GM18517 (cell line): ENCODE data around the gene NAPA.
A peak's percentile ranks its signal among the peaks of the same experiment; 100 is the strongest.

ENCODE experiments used
- ATAC-seq: cut with Tn5 transposase; IDR thresholded peaks from one replicate; pipeline ENCODE4 v1.9.1; 2021; ENCODE audit warnings: mild to moderate bottlenecking, moderate library complexity; ENCODE audit not compliant: unreplicated experiment

The NAPA gene

DNA sequence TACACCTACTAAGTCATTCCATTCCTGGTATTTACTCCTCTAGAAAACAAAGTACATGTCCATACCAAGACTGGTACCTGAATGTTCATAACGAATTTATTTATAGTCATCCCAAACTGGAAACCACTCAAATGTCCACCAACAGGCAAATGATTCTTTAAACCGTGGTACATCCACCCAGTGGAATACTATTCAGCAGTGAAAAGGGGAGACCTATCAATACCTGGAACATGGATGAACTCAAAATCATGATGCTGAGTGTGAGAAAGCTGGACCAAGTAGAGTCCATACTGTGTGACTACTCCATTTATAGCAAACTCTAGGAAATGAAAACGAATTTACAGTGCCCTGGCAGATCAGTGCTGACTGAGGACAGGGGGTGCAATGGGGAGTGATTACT is 11.9 kb upstream of the NAPA start:
- no peak for ATAC-seq

DNA sequence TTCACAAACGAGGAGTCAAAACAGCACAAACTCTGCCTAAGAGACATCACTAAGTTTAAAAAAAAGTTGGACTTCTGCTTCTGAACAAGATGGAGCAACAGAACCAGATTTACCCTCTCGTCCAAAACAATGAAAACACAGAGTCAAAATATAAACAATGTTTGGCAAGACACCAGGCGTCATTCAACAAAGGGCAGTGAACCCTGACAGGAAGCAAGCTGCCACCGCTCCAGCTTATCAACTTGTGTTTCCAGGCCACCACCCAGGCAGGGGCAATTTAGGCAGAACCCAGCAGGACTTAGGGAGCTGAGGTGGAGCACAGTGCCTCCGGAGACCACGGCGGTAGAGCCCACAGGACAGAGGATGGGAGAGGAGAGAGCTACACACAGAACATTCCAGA is 8.6 kb upstream of the NAPA start:
- ATAC-seq: no peak

DNA sequence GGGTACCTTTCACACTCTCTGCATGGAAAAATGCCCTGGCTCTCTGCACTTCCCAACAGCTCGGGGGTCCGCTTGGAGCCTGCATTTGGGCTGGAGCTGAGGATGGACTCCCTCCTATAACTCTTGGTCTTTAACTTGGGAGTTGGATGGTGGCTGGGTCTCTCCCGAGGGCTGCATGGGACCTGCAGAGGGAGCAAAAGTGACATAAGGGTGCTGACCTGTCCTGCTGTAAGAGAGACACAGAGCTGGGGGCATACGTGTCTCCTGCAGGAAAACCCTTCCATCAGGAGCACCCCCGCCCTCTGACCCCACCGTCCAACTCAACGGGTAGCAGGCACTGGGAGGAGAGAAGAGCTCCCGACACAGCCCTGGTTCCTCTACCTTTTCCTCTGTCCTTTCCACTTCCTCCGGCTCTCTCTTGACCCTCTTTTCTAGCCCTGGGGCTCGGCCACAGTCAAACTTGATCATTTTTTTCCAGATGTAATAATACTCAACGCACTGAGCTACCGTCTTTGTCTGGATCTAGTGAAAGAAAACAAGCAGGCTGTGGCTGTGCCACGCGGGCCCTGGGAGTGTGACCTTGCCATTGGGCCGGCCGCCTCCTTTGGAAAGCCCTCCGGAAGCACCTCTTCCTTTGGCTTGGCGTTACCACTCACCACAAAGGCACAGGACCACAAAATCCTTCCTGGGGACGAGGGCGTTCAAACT is 6.8 kb upstream of the NAPA start:
- ATAC-seq: no peak

DNA sequence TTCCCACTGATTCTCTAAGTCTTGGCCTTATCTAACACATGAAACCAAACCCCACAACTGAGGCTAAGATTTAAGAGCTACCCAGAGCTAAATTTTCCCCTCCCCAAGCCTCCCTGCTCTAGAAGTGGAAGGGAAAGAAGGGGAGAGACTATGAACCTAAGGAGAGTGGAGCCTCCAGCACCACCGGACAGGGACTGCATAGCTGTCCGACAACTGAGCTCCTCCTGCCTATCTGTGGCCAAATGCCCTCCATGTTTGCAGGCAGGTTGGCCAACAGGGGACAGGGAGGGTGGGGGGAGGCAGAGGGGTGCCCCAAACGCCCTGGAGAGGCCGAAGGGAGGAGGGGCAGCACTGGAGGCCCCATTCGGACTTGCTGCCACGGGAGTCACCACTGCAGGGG is 6.0 kb upstream of the NAPA start:
- no peak for ATAC-seq

DNA sequence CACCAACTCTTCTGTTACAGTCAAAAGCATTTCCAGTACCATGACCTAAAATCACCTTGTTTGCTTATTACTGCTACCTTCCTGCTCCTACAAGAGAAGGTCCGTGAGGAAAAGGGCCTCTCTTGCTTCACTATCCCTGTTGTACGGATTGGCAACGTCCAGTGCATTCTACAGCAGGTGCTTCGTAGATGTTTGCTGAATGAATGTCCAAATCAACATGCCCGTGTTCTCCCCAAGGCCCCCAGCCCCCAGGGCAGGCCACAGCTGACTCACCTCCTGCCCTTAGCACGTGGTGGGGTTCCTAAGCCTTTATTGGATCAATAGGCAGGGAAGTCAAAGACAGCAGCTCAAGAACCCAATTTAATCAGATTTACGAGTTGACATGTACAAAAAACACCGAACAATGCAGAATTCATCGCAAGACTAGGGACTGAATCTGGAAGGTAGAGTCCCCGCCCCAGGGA is 5.5 kb upstream of the NAPA start:
- ATAC-seq: no peak

DNA sequence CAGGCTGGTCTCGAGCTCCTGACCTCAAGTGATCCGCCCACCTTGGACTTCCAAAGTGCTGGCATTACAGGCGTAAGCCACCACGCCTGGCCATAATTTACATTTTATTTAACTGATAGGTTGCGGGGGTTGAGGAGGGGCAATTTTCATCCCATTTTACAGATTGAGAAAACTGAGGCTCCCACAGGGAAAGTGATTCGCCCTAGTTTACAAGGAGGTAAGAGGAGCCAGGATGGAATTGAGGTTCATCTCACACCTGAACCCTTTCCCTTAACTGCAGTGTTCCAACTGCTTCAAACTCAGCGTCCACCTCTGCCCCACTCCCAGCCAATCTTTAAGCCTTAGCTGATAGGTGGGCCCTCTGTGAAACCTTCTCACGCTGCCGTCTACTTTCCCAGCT is 4.0 kb upstream of the NAPA start:
- no peak for ATAC-seq

DNA sequence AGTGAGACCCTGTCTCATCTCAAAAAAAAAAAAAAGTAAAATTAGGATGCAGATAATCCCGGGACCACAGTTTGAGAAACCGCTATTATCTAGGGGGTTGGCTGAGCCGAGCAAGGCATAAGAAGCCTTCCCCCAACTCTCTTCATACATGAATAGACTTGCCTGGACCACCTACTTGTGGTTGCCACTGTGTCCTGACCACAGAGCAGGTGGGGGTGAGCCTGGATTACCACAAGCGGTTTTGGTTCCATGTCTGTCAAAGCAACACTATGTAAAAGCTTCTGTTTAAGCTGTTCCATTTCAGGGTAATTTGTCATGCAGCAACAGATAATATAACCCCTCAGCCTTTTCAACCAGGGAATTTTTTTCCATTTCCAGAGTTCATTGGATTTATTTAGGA is 3.3 kb upstream of the NAPA start:
- peak; percentile 35 for ATAC-seq

DNA sequence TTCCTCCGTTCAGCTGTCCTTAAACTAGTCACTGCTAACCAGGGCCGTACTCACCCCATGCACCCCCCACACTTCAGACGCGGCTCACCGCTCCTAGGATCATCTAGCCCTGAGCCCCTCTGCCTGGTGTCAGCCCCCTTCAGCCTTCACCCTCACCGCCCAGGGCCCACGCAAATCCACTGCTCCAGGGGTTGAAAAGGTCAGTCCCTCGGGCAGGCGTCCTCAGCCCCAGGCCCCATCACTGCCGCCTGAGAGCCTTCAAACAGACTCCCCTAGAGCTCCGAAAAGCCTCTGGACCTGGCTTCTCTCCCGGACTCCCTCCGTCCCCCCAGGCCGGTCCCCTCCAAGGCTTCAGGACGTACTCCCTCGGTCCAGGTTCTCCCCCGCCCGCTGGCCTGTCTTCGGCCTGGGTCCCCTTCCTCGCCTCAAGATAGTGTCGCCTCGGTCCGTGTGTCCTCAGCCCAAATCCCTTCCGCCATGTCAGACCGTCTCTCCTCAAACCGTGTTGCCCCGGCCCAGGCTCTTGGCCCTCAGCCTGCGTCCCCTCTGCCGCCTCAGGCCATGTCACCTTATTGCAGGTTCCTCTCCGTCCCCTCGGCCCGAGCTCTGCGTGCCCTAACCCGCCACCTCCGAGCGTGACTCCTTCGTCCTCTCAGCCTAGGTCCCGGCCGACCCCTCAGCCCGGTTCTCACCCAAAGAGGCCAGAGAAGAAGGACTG is 553 bp downstream of the NAPA start:
- no peak for ATAC-seq

DNA sequence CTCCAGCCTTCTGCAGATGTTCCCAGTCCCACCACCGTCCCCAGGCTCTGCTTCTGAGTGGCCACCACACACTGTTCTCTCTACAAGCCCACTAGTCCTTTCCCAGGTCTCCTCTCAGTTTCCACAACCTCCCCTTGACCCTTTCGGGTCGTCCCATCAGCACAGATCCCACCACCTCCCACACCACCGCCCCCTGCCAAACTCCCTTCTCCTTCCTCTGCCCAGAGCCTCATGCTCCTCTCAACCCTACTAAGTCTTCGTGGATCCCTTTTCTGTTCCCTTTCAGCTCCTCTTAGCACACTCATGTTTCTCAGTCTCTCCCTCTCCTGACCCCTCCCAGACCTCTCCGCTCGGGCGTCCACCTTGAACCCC is 1.9 kb downstream of the NAPA start:
- no peak for ATAC-seq

DNA sequence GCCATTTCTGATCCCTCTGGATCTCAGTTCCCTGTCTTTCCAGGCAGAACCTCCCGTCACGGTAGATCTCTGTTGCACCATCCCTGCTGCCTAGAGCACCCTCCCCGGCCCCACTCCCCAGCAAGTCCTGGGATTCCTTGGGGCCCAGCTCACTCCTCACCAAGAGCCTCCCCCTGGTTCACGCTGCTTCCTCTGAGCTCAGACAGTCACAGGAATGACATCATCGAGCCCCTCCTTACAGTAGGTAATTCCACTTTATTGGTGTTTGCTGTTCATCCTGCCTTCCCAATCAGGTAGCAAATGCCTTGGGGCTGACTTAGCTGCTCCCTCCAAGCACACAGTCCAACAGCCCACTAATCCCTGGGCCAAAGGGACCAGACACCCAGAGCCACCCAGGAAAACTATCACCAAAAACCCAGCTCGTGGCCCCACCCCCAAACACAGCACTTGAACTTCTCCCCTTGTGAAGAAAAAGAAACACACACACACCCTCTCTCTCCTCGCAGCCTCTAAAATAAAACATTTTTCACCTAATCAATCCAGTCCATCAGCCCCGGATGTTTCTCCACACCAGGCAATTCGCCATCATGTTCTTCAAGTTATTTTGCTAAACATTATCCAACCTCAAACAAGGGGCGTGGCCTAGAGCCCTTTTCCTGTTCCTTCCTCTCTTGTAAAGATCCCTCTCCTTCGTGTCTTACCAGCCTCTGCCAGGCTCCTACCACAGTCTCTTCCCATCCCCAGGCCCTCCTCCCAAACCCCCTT is 2.5 kb downstream of the NAPA start:
- no peak for ATAC-seq

DNA sequence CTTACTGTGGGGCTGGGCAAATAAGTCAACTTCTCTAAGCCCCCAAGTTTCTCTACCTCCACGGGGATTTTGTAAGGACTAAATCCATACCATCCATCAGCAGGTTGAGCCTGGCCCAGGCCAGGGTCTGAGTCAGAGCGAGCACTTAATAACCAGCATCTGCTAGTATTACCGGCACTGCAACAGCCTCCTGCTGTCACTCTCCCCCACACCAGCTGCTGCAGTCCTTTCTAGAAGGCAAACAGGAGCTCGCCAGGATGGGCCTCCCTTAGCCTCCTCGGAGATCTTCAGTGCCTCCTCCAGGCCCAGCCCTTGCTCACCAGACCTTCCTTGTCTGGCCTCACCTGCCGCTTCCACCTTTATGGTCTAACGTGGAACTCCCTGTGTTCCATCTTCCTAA is 3.2 kb downstream of the NAPA start:
- no peak for ATAC-seq

DNA sequence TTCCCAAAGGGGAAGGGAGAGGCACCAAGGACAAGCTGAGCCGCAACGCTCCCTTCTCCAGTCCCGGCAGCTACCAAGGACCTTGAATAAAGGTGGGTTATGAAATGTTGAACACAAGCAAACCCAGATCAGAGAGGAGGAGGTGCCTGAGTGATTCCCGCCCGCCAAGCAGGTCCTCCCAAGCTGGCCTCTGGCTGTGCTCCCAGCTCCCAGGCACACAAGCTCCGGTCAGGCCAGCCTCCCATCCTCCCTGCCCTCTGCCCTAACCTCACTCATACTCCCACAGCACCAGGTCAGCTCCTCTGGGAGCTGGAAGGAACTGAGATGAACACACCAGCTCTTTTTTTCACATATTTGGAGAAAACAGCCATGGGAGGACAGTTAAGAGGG is 3.7 kb downstream of the NAPA start:
- no peak for ATAC-seq

DNA sequence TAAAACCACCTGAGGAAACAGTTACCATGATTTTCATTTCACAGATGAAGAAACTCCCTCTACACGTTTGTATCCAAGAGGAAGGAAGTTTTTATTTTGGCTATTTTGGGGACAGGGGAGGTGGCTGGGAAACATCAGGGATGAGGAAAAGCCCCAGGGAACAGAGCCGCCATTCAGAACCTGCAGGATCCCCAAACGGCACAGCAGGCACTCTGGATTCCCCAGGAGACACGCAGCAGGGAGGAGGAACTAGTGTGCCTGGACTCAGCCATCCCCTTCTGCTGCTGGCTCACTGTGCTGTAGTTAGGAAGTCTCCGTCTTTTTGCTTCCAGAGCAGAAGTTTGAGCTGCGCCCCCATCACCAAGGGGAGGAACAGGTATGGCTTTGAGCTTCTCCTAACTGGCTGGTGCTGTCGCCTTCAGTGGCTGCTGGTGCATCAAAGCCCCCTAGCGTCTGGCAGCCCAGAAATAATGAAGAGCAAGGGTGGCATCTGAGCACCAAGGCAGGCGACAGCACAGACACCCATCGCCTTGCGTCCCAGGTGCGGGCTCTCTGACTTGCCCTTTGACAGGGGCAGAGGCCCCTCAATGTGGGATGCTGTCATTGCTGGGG is 4.2 kb downstream of the NAPA start:
- ATAC-seq: no peak

DNA sequence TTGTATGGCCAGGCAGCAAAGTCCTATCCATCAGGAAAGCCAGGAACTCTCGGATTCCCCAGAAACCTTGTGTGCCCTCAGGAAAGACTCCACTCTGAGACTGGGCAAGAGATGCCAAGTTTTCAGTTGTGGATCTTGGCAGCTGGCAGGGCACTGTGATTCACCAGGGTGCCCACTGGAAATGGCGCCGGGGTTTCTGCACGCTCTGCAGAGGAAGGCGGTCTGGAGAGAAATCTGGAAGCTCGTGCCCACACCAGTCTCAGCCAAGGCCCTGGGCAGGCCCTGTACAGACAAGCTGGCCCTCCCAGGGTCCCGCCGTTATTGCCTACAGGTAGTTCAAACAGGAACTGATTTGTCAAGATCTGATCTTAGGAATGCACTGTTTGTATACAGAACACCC is 4.9 kb downstream of the NAPA start:
- ATAC-seq: no peak

DNA sequence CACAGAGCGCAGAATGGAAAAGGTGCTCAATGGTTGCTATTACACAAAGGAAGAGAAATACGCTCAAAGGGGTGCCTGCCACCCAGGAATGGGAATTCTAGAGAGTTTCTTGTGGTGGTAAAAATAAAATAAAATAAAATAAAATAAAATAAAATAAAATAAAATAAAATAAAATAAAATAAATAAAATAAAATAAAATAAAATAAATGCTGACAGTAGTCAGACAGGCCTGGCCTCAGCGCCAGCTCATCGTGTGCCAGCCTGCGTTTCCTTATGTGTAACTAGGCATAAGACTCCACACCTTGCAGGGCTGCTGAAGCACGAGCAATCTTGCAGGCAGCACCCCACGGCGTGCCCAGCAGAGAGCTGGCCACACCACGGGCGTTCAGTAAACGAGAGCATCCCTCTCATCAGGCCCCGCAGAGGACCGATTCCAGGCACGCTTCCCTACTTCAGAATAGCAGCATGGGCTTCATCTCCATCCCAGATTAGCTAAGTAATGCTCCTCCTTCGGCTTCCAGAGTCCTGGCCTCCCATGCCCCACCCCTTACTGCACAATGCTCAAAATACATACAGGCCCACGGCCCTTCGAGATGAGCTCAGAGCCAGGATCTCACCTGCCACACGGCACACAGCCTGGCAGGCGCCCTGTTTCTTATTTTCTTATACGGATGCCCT is 5.6 kb downstream of the NAPA start:
- no peak for ATAC-seq

DNA sequence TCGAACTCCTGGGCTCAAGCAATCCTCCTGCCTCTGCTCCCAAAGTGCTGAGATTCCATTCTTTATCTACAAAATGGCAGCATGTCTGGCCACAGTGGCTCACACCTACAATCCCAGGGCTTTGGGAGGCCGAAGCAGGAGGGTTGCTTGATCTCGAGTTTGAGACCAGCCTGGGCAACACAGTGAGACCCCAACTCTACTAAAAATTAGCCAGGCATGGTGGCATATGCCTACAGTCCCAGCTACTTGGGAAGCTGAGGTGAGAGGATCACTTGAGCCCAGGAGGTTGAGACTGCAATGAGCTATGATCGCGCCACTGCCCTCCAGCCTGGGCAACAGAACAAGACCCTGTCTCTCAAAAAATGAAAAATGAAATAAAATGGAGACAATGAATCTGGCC is 6.1 kb downstream of the NAPA start:
- no peak for ATAC-seq

DNA sequence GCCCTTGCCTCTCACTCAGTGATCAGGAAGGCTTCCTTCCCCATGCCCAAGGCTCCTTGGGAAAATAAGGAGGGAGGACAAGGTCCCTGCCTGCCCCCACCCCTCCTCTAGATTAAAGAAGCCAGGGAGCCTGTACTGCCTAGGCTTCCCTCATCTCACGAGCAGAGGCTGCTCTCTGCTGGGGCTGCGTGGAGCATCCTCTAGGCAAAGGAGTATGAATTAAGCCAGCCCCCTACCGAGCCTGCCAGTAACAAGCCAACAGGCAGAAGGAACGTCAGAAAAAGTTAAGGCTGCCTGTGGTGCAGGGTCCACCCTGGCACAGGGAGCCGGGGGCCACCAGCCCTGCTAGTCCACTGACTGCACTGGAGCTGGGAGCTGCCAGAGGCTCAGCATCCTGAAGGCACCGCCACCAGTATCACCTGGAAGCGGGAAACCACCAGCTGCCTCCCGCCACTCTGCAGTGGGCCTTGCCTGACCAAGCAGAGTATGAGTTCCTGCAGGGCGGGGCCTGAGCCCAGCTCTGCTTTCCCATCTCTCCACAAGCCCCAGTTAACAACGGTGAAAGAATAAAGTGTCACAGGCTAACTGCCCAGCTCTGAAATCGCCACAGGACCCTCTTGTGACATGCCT is 6.8 kb downstream of the NAPA start:
- no peak for ATAC-seq

DNA sequence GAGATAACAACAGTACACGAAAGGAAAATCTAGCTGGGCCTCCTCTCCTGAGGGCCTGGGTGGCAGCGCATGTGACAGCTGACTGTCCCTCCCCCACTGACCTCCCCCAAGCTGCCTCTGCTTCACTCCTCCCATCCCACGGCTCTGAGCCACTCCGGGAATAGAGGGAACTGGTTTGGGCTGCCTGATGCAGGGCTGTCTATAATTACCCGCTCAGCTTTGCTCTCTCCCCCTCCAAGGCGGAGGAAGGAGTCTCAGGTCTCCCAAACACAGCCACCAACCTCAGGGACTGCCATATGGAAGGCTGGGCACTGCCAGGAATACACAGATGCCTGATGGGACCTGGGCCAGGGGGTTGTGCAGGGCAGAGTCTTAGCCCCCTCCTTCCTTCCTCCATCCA is 7.9 kb downstream of the NAPA start:
- no peak for ATAC-seq

DNA sequence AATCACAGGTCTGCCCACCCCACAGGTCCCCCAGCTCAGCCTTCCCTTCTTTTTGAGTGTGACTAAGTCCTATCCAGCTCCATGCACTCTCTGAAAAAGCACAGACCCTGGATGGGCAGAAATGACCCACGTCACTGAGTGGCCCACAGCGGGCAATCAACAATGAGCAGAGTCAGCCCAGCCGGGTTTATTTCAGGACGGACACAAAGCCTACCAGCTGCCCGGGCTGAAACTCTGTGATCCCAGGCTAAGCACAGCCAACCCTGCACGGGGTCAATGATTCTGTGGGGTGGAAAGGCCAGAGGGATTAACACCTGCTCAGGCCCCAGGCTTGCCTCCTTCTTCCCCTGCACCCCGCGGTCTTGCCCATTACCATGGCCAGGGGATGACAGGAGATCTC is 8.4 kb downstream of the NAPA start:
- ATAC-seq: no peak

DNA sequence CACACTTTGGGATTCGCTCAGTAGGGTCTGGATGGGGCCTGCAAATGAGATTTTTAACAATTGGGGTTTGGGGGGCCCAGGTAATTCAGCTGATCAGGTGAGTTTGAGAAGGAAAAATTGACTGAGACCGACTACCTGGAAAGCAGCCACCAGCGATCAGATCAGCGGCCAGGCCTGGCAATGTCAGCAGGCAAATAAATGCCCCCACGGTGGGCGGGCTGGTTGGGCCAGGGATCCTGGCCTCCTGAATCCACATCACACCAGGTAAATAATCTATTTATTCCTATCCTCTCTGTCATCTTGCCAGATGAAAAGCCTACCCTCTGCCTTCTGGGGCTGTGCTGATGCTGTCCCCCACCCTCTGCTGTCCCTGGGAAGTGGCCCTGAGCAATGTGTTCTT is 9.4 kb downstream of the NAPA start:
- no peak for ATAC-seq

DNA sequence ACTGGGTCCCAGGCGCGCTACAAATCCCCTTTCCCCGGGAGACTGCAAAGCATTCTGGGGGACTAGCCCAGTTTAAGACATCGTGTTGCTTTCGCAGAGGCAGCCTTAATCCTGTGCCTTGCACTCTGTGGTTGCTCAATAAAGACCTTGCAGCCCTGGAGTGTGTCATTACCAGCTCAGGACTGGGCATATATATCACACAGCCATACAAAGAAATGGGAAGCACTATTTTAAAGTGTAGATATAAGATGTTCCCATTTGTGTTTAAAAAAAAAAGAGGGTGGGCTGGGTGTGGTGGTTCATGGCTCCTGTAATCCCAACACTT is 11.1 kb downstream of the NAPA start:
- no peak for ATAC-seq
